K562 (cell line): ENCODE results near the gene MLYCD. TPM values are rescaled to one million over a fixed set of nuclear protein-coding genes. Genes with fewer than 3 reads are reported as not detected.

ENCODE experiments used
- ATAC-seq: fragments of 200-7000 bp; cut with Tn5 transposase; 3 replicates; pipeline ENCODE4 v1.9.1; 2020; ENCODE audit warnings: moderate library complexity
- BruUV-seq: library from RNA; stranded (reverse); fragments of 400-500 nt; replicated peaks from 2 replicates; lab custom pipeline; 2021; lab: Mats Ljungman, UMichigan
- CTCF ChIA-PET: fragments of 300-600 bp; formaldehyde crosslinking; extraction: SDS; loops from one replicate; lab custom pipeline; 2021; ENCODE audit warnings: low intra/inter-chr PET ratio; lab: Yijun Ruan, JAX
- POLR2A ChIA-PET: fragments of 300-600, 350-650 bp; sonication (Branson Sonifier 250); formaldehyde crosslinking; extraction: SDS; loops from one replicate; lab custom pipeline; 2021; ENCODE audit warnings: antibody characterized with exemption, inconsistent platforms; lab: Yijun Ruan, JAX
- DNase-seq, 4 experiments: peaks; one replicate each; pipeline versions ENCODE4 v3.0.0 to v3.0.0-alpha.2; 2011 to 2018; ENCODE audit warnings: low spot score in 3 of 4, mixed read lengths in 3 of 4; ENCODE audit errors: extremely low read depth in 1 of 4
- FAIRE-seq: peaks from 2 replicates; lab custom pipeline; 2011; peaks lifted over from hg19 to GRCh38; lab: Jason Lieb, UNC
- H2AFZ ChIP-seq: 2 replicates; pipeline ENCODE4 v1.6.0; 2011; ENCODE audit warnings: low read depth, low read length, control low read depth, inconsistent platforms
- H3K27ac ChIP-seq: fragments of 200-600 bp; 3 replicates; pipeline ENCODE4 v1.8.0; 2011; ENCODE audit warnings: low read depth, mild to moderate bottlenecking, control low read depth, inconsistent platforms, low read length, moderate library complexity, mixed read lengths; ENCODE audit errors: extremely low read depth
- H3K27me3 ChIP-seq, 2 experiments: fragments of 300-600 bp in 1 of 2; 2 replicates in 1 of 2; 3 replicates in 1 of 2; pipeline versions ENCODE4 v1.6.0 to v1.8.0; 2011; ENCODE audit warnings: inconsistent platforms in 2 of 2, low read length in 2 of 2, mild to moderate bottlenecking in 1 of 2, mixed read lengths in 1 of 2, moderate library complexity in 1 of 2; ENCODE audit not compliant: control insufficient read depth in 2 of 2, insufficient read depth in 2 of 2
- H3K36me3 ChIP-seq: fragments of 300-600 bp; 3 replicates; pipeline ENCODE4 v1.8.0; 2011; ENCODE audit warnings: mild to moderate bottlenecking, low read length, inconsistent platforms; ENCODE audit not compliant: control insufficient read depth, insufficient read depth
- H3K4me1 ChIP-seq, 2 experiments: fragments of 200-600 bp in 1 of 2; replicated peaks in 1 of 2; 2 replicates in 1 of 2; 3 replicates in 1 of 2; pipeline versions ENCODE4 v1.5.1 to v1.8.0; 2011; ENCODE audit warnings: inconsistent platforms in 2 of 2, low read length in 2 of 2, mild to moderate bottlenecking in 1 of 2, mixed read lengths in 1 of 2, moderate library complexity in 1 of 2; ENCODE audit not compliant: control insufficient read depth in 2 of 2, insufficient read depth in 2 of 2
- H3K4me2 ChIP-seq: 2 replicates; pipeline ENCODE4 v1.6.1; 2011; ENCODE audit warnings: low read length, control low read depth, inconsistent platforms, mixed read lengths; ENCODE audit not compliant: insufficient read depth
- H3K4me3 ChIP-seq: fragments of 200-600 bp; sonication (generic), shearing (Covaris generic); 2 replicates; pipeline ENCODE4 v1.5.1; 2016; ENCODE audit warnings: control low read depth, inconsistent platforms
- H3K79me2 ChIP-seq: fragments of 200-600 bp; 3 replicates; pipeline ENCODE4 v1.8.0; 2011; ENCODE audit warnings: low read length, inconsistent platforms; ENCODE audit not compliant: control insufficient read depth, insufficient read depth
- H3K9ac ChIP-seq, 2 experiments: 2 replicates each; pipeline versions ENCODE4 v1.6.0 to v1.6.1; 2011; ENCODE audit warnings: low read depth in 2 of 2, low read length in 2 of 2, control low read depth in 1 of 2, inconsistent platforms in 1 of 2, mild to moderate bottlenecking in 1 of 2, mixed read lengths in 1 of 2; ENCODE audit not compliant: insufficient read depth in 1 of 2
- H3K9me1 ChIP-seq: one replicate; pipeline ENCODE4 v1.6.0; 2011; ENCODE audit warnings: inconsistent platforms, mild to moderate bottlenecking, low read length, moderate library complexity; ENCODE audit not compliant: control insufficient read depth, insufficient read depth
- H3K9me3 ChIP-seq: replicated peaks from 2 replicates; pipeline ENCODE4 v1.5.1; 2011; ENCODE audit warnings: low read depth, low read length, inconsistent platforms; ENCODE audit not compliant: control insufficient read depth, insufficient read depth
- H4K20me1 ChIP-seq: replicated peaks from 2 replicates; pipeline ENCODE4 v1.6.1; 2011; ENCODE audit warnings: low read length, inconsistent platforms, mixed read lengths; ENCODE audit not compliant: control insufficient read depth, insufficient read depth
- CBFB ChIP-seq: sonication (generic); formaldehyde crosslinking; IDR thresholded peaks from 2 replicates; pipeline ENCODE4 v1.4.0; 2020; ENCODE audit warnings: mild to moderate bottlenecking, missing genetic modification reagents
- DNMT1 ChIP-seq: fragments of 450-650 bp; IDR thresholded peaks from 2 replicates; pipeline ENCODE4 v1.6.1; 2016; ENCODE audit warnings: antibody characterized with exemption, mild to moderate bottlenecking
- EZH2 ChIP-seq: IDR thresholded peaks from 2 replicates; pipeline ENCODE4 v1.6.1; 2012; ENCODE audit warnings: low read depth, mild to moderate bottlenecking, inconsistent platforms, low read length, borderline replicate concordance
- SIRT6 ChIP-seq: IDR thresholded peaks from one replicate; pipeline ENCODE4 v1.6.1; 2012; ENCODE audit warnings: low read depth, mild to moderate bottlenecking, control low read depth, inconsistent platforms, low read length, moderate library complexity
- WGBS: fragments of 100-300 bp; shearing (Covaris generic); methylation state at CpG from one replicate; pipeline ENCODE4 v1.1.6; 2016; ENCODE audit warnings: low coverage, mixed read lengths; ENCODE audit not compliant: insufficient coverage; ENCODE audit errors: missing lambda C conversion rate; 5-methylcytosine and 5-hydroxymethylcytosine counted together
- in situ Hi-C: fragments of 300-500 bp; cut with MboI; formaldehyde crosslinking; loops from 4 replicates; pipeline ENCODE4 v1.15.0; 2018; ENCODE audit warnings: inconsistent platforms, mixed read lengths
- intact Hi-C: fragments of 100-400 bp; cut with micrococcal nuclease; formaldehyde crosslinking; loops from 2 replicates; pipeline ENCODE4 v1.14.2; 2022
- polyA plus RNA-seq, 8 experiments: library from polyadenylated mRNA; depleted of rRNA in 4 of 8; stranded (reverse) in 5 of 8; unstranded in 3 of 8; fragments of >200 nt; fragmentation: Nextera tagmentation in 2 of 8; fragmentation: Illumina TruSeq in 1 of 8; extraction: Ambion mirVana in 2 of 8; extraction: Trizol in 1 of 8; gene quantifications; 2 replicates each; pipeline versions ENCODE4 v1.2.1 to v1.2.3, GENCODE V29; 2011 to 2014; ENCODE audit warnings: inconsistent platforms in 1 of 8, missing spikeins in 1 of 8
- total RNA-seq, 7 experiments: library from RNA; depleted of rRNA in 6 of 7; stranded (reverse); fragments of >200 nt in 6 of 7; fragmentation: Illumina TruSeq in 2 of 7; extraction: Trizol in 2 of 7; gene quantifications; 2 replicates each; pipeline versions ENCODE4 v1.2.1 to v1.2.3, GENCODE V29; 2011 to 2021; ENCODE audit warnings: low replicate concordance in 1 of 7

The MLYCD gene
- total and polyA plus RNA-seq, 9 of the 15 experiments (the other 6 are each of a cell fraction or from before 2014, with no cell fraction given), result 0.15 to 2.0 (median 1.0) TPM

DNA sequence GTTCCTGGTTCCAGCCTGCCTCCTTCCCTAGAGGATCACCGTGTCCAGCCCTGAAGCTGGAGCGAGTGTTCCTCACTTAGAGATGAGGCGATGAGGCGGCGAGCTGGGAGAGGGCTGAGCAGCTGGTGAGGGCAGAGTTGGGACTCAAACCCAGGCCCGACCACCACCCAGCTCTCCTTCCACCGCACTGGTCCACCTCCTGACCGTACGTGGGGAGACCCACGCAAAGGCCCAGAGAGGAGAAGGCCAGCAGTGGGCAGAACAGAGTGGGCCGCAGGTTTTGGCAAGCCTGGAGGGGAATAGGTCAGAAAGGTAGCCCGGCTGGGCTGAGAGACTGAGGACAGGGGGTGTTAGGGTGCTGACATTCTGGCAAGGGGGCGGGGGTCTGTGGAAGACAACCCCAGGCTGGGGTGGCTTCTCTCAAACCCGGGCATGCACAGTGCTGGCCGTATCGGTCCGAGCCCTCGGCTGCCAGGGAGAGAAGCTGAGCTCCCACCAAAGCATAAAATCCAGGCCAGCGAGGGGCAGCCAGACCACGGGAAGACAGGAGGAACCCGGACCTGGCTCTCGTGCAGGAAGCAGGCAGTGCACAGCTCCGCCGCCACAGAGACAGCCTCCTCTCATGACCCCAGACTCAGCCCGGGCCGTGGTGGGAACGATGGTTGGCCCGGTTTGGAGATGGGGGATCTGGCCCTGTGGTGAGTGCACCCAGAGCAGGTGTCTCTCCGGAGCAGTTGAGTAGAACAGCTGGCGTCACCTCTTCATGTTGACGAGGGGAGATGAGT lies 24.9 kb downstream of the MLYCD start:
- 2% methylated on average over 31 of the region's 31 CpGs for WGBS
- H3K9me3 ChIP-seq, result no peaks in the 10 kb centered on the region; the same call in 1 of the 2 replicates
- FAIRE-seq, result no peak
- peaks cover 25% of the 10 kb centered on the region; the same call in 1 of the 2 replicates for H4K20me1 ChIP-seq
- no peaks in the 10 kb centered on the region for H3K36me3 ChIP-seq
- no peak overlapping the region for H3K27ac ChIP-seq
- H3K27me3 ChIP-seq, result peaks cover 30 to 85% of the 10 kb centered on the region in 2 experiments
- H2AFZ ChIP-seq, result no peak overlapping the region
- no peaks in the 10 kb centered on the region for H3K79me2 ChIP-seq
- POLR2A ChIA-PET, result interaction anchor here (0.6 to 1.0 kb wide), 5 partner anchors 8 to 38 kb away, joined by 3 to 4 read pairs (median 3); partner anchors contain the start of gene MLYCD
- intact Hi-C loops, result loop anchor here (10.0 kb wide), 1 partner anchor 99 kb away; no protein-coding TSS in a partner anchor
- TF ChIP-seq EZH2 (peak; percentile 34; the same call in 1 of the 2 replicates), SIRT6 (no peak), DNMT1 (no peak), CBFB (CRISPR knock-in tag) (0 out of 2 replicates have a peak, but pooled peaks have one; percentile 56)
- H3K9ac ChIP-seq, result no peak overlapping the region
- ATAC-seq, result no peak
- CTCF ChIA-PET, result interaction anchor here (0.6 kb wide), 1 partner anchor 142 kb away, joined by 3 read pairs; no protein-coding TSS in a partner anchor
- BruUV-seq, result no TSS peak
- no peak overlapping the region for H3K4me3 ChIP-seq
- peaks cover 0 to 19% of the 10 kb centered on the region in 2 experiments; a peak in 2 of 5 replicates for H3K4me1 ChIP-seq
- DNase-seq, result no peak
- H3K9me1 ChIP-seq, result no peaks in the 10 kb centered on the region
- no peak overlapping the region for H3K4me2 ChIP-seq
- in situ Hi-C loops, result no loop called here
